ENCODE results near the gene RIF1.

The RIF1 gene

DNA sequence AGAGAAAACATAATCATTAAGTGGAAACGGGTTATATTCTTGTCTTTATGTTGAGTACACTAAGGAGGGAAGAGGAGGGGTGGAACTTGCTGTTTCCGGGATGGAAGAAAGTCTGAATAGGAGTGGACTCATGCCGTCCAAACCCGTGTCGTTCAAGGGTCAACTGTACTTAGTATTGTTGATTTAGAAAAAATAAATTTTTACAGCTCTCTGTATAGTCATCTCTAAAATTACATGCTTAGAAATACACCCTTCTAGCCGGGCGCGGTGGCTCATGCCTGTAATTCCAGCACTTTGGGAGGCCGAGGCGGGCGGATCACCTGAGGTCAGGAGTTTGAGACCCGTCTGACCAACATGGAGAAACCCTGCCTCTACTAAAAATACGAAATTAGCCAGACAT is 29.4 kb downstream of the RIF1 start:
- TF ChIP-seq ZNF8 (CRISPR knock-in tag; IDR thresholded peaks at IDR 0.05) (no peak), TOX (CRISPR knock-in tag; IDR thresholded peaks at IDR 0.05; ENCODE audit: borderline replicate concordance) (no peak), ESRRG (CRISPR knock-in tag; IDR thresholded peaks at IDR 0.05) (no peak), GLIS3 (CRISPR knock-in tag; IDR thresholded peaks at IDR 0.05) (no peak), ZFP3 (CRISPR knock-in tag; IDR thresholded peaks at IDR 0.05) (no peak), ARNTL (CRISPR knock-in tag; IDR thresholded peaks at IDR 0.05; ENCODE audit: borderline replicate concordance, low read depth) (no peak), TCF4 (CRISPR knock-in tag; IDR thresholded peaks at IDR 0.05; ENCODE audit: borderline replicate concordance) (no peak), BACH2 (CRISPR knock-in tag; IDR thresholded peaks at IDR 0.05; ENCODE audit: borderline replicate concordance) (no peak), RARB (CRISPR knock-in tag; IDR thresholded peaks at IDR 0.05) (no peak), ISL1 (CRISPR knock-in tag; IDR thresholded peaks at IDR 0.05) (no peak), POU6F1 (CRISPR knock-in tag; IDR thresholded peaks at IDR 0.05; ENCODE audit: borderline replicate concordance, low read depth) (no peak), ZNF70 (CRISPR knock-in tag; IDR thresholded peaks at IDR 0.05) (no peak), PPARA (CRISPR knock-in tag; IDR thresholded peaks at IDR 0.05; ENCODE audit: borderline replicate concordance) (no peak), CSDC2 (CRISPR knock-in tag; IDR thresholded peaks at IDR 0.05) (no peak), OSR1 (CRISPR knock-in tag; IDR thresholded peaks at IDR 0.05) (no peak)
- TF ChIP-seq, protein P1, sequence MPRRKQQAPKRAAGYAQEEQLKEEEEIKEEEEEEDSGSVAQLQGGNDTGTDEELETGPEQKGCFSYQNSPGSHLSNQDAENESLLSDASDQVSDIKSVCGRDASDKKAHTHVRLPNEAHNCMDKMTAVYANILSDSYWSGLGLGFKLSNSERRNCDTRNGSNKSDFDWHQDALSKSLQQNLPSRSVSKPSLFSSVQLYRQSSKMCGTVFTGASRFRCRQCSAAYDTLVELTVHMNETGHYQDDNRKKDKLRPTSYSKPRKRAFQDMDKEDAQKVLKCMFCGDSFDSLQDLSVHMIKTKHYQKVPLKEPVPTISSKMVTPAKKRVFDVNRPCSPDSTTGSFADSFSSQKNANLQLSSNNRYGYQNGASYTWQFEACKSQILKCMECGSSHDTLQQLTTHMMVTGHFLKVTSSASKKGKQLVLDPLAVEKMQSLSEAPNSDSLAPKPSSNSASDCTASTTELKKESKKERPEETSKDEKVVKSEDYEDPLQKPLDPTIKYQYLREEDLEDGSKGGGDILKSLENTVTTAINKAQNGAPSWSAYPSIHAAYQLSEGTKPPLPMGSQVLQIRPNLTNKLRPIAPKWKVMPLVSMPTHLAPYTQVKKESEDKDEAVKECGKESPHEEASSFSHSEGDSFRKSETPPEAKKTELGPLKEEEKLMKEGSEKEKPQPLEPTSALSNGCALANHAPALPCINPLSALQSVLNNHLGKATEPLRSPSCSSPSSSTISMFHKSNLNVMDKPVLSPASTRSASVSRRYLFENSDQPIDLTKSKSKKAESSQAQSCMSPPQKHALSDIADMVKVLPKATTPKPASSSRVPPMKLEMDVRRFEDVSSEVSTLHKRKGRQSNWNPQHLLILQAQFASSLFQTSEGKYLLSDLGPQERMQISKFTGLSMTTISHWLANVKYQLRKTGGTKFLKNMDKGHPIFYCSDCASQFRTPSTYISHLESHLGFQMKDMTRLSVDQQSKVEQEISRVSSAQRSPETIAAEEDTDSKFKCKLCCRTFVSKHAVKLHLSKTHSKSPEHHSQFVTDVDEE (CRISPR knock-in tag; IDR thresholded peaks at IDR 0.05): no peak
- TF ChIP-seq, protein P2, sequence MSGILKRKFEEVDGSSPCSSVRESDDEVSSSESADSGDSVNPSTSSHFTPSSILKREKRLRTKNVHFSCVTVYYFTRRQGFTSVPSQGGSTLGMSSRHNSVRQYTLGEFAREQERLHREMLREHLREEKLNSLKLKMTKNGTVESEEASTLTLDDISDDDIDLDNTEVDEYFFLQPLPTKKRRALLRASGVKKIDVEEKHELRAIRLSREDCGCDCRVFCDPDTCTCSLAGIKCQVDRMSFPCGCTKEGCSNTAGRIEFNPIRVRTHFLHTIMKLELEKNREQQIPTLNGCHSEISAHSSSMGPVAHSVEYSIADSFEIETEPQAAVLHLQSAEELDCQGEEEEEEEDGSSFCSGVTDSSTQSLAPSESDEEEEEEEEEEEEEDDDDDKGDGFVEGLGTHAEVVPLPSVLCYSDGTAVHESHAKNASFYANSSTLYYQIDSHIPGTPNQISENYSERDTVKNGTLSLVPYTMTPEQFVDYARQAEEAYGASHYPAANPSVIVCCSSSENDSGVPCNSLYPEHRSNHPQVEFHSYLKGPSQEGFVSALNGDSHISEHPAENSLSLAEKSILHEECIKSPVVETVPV (CRISPR knock-in tag; IDR thresholded peaks at IDR 0.05): no peak
- no peak for ATAC-seq

DNA sequence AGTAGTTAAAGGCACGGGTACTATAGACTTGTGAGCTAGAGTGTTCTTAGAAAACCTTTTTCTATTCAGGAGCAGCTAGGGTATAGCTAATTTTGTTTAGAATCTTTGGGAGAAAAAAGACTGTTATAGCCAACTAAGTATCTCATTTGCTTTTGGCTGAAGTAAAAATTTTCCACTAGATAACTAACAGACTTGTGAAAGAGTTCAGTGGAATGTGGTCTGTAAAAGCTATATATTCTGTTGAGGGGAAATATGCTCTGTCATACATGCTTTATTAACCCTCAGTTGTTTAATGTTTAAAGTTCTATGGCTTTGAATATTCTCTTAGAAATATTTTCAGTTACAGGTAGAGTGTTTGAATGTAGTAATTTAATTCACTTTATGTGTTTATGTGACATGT is 49.7 kb downstream of the RIF1 start:
- TF ChIP-seq ESRRG (CRISPR knock-in tag; IDR thresholded peaks at IDR 0.05) (no peak), ZFP30 (CRISPR knock-in tag; IDR thresholded peaks at IDR 0.05) (no peak), ZNF8 (CRISPR knock-in tag; IDR thresholded peaks at IDR 0.05) (no peak), RARB (CRISPR knock-in tag; IDR thresholded peaks at IDR 0.05) (no peak), CSDC2 (CRISPR knock-in tag; IDR thresholded peaks at IDR 0.05) (no peak), TOX (CRISPR knock-in tag; IDR thresholded peaks at IDR 0.05; ENCODE audit: borderline replicate concordance) (no peak), TCF4 (CRISPR knock-in tag; IDR thresholded peaks at IDR 0.05; ENCODE audit: borderline replicate concordance) (no peak), BACH2 (CRISPR knock-in tag; IDR thresholded peaks at IDR 0.05; ENCODE audit: borderline replicate concordance) (no peak), ARNTL (CRISPR knock-in tag; IDR thresholded peaks at IDR 0.05; ENCODE audit: borderline replicate concordance, low read depth) (no peak), PPARA (CRISPR knock-in tag; IDR thresholded peaks at IDR 0.05; ENCODE audit: borderline replicate concordance) (no peak), SNAI2 (CRISPR knock-in tag; IDR thresholded peaks at IDR 0.05) (no peak), ZC3H10 (CRISPR knock-in tag; IDR thresholded peaks at IDR 0.05) (no peak)
- TF ChIP-seq, protein P1 (CRISPR knock-in tag; IDR thresholded peaks at IDR 0.05): no peak
- TF ChIP-seq, protein P3, sequence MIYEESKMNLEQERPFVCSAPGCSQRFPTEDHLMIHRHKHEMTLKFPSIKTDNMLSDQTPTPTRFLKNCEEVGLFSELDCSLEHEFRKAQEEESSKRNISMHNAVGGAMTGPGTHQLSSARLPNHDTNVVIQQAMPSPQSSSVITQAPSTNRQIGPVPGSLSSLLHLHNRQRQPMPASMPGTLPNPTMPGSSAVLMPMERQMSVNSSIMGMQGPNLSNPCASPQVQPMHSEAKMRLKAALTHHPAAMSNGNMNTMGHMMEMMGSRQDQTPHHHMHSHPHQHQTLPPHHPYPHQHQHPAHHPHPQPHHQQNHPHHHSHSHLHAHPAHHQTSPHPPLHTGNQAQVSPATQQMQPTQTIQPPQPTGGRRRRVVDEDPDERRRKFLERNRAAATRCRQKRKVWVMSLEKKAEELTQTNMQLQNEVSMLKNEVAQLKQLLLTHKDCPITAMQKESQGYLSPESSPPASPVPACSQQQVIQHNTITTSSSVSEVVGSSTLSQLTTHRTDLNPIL (CRISPR knock-in tag; IDR thresholded peaks at IDR 0.05; ENCODE audit: low read depth): no peak
- ATAC-seq: no peak
